SJSA1 (cell line): ENCODE results near the gene TBCD. TPM values are rescaled to one million over a fixed set of nuclear protein-coding genes. Genes with fewer than 3 reads are reported as not detected.

Experiments used
- DNase-seq, 2 experiments: peaks; one replicate each; pipeline ENCODE4 v3.0.0-alpha.2; 2015 to 2020; ENCODE audit warnings: low spot score in 2 of 2, low read depth in 1 of 2
- H3K27ac ChIP-seq: fragments of 250-450 bp; sonication (Bioruptor Pico); 2 replicates; pipeline ENCODE4 v1.5.1; 2020; ENCODE audit warnings: mild to moderate bottlenecking, moderate library complexity
- H3K27me3 ChIP-seq: fragments of 250-450 bp; sonication (Bioruptor Pico); replicated peaks from 2 replicates; pipeline ENCODE4 v1.5.1; 2020; ENCODE audit warnings: mild to moderate bottlenecking, moderate library complexity
- H3K36me3 ChIP-seq: fragments of 250-450 bp; sonication (Bioruptor Pico); 2 replicates; pipeline ENCODE4 v1.5.1; 2020; ENCODE audit warnings: mild to moderate bottlenecking
- H3K4me1 ChIP-seq: fragments of 250-450 bp; sonication (Bioruptor Pico); replicated peaks from 2 replicates; pipeline ENCODE4 v1.6.1; 2021; ENCODE audit warnings: mild to moderate bottlenecking
- H3K4me3 ChIP-seq: fragments of 250-450 bp; sonication (Bioruptor Pico); 2 replicates; pipeline ENCODE4 v1.5.1; 2020; ENCODE audit warnings: mild to moderate bottlenecking
- H3K9me3 ChIP-seq: fragments of 250-450 bp; sonication (Bioruptor Pico); replicated peaks from 2 replicates; pipeline ENCODE4 v1.5.1; 2020; ENCODE audit warnings: mild to moderate bottlenecking
- total RNA-seq: library from RNA; depleted of rRNA; stranded (reverse); fragments of >200 nt; shearing (Covaris generic); gene quantifications from 2 replicates; pipeline ENCODE4 v1.2.3, GENCODE V29; 2014

TBCD gene
- total RNA-seq, 1 experiment from 2014 or later = 39.4 TPM

- Histone ChIP-seq H3K27me3 (no peaks in the 10 kb centered on the region), H3K36me3 (peaks cover 20% of the 10 kb centered on the region; the same call in 1 of the 2 replicates), H3K27ac (no peak overlapping the region), H3K4me3 (no peak overlapping the region), H3K4me1 (no peaks in the 10 kb centered on the region), H3K9me3 (0 out of 2 replicates have a peak, but pooled peaks cover 2% of the 10 kb centered on the region)
- DNase-seq = no peak
Measured at GRCh38 chr17:82836823-82837357, 85.0 kb downstream of the TBCD start.

GRCh38 chr17:82837586-82838320 lies 85.9 kb downstream of the TBCD start:
- DNase-seq = no peak
- Histone ChIP-seq H3K4me3 (no peak overlapping the region), H3K36me3 (peaks cover 12% of the 10 kb centered on the region; the same call in 1 of the 2 replicates), H3K4me1 (no peaks in the 10 kb centered on the region), H3K9me3 (0 out of 2 replicates have a peak, but pooled peaks cover 2% of the 10 kb centered on the region), H3K27ac (no peak overlapping the region), H3K27me3 (no peaks in the 10 kb centered on the region)

GRCh38 chr17:82838386-82839063 lies 86.7 kb downstream of the TBCD start:
- Histone ChIP-seq H3K4me3 (no peak overlapping the region), H3K27ac (no peak overlapping the region), H3K4me1 (no peaks in the 10 kb centered on the region), H3K36me3 (peaks cover 6% of the 10 kb centered on the region; the same call in 1 of the 2 replicates), H3K9me3 (0 out of 2 replicates have a peak, but pooled peaks cover 2% of the 10 kb centered on the region), H3K27me3 (no peaks in the 10 kb centered on the region)
- DNase-seq = no peak

GRCh38 chr17:82839617-82840292 lies 87.9 kb downstream of the TBCD start, which contains the start of gene ZNF750:
Gene ZNF750, minus strand, starts transcription at chr17:82840022. Its CDS starts 7,568 bp downstream, at chr17:82832454.
- H3K27ac ChIP-seq = no peak within 1 kb of the TSS
- no peak within 1 kb of the TSS for H3K4me3 ChIP-seq
- DNase-seq = no peak
- no peaks in the 10 kb centered on the region for H3K27me3 ChIP-seq
- no peaks in the 10 kb centered on the region for H3K4me1 ChIP-seq
- H3K9me3 ChIP-seq = 0 out of 2 replicates have a peak, but pooled peaks cover 2% of the 10 kb centered on the region
- H3K36me3 ChIP-seq = peaks cover 6% of the 10 kb centered on the region; the same call in 1 of the 2 replicates

- H3K27me3 ChIP-seq = no peaks in the 10 kb centered on the region
- H3K9me3 ChIP-seq = 0 out of 2 replicates have a peak, but pooled peaks cover 2% of the 10 kb centered on the region
- H3K36me3 ChIP-seq = peaks cover 6% of the 10 kb centered on the region; the same call in 1 of the 2 replicates
- no peak overlapping the region for H3K27ac ChIP-seq
- no peak overlapping the region for H3K4me3 ChIP-seq
- DNase-seq = no peak
- H3K4me1 ChIP-seq = no peaks in the 10 kb centered on the region
Measured at GRCh38 chr17:82840431-82840831, 88.6 kb downstream of the TBCD start.

- no peak for DNase-seq
- Histone ChIP-seq H3K4me3 (no peak overlapping the region), H3K27ac (no peak overlapping the region), H3K4me1 (no peaks in the 10 kb centered on the region), H3K36me3 (peaks cover 12% of the 10 kb centered on the region), H3K9me3 (no peaks in the 10 kb centered on the region), H3K27me3 (no peaks in the 10 kb centered on the region)
Measured at GRCh38 chr17:82841921-82842596, 90.2 kb downstream of the TBCD start.

DNA sequence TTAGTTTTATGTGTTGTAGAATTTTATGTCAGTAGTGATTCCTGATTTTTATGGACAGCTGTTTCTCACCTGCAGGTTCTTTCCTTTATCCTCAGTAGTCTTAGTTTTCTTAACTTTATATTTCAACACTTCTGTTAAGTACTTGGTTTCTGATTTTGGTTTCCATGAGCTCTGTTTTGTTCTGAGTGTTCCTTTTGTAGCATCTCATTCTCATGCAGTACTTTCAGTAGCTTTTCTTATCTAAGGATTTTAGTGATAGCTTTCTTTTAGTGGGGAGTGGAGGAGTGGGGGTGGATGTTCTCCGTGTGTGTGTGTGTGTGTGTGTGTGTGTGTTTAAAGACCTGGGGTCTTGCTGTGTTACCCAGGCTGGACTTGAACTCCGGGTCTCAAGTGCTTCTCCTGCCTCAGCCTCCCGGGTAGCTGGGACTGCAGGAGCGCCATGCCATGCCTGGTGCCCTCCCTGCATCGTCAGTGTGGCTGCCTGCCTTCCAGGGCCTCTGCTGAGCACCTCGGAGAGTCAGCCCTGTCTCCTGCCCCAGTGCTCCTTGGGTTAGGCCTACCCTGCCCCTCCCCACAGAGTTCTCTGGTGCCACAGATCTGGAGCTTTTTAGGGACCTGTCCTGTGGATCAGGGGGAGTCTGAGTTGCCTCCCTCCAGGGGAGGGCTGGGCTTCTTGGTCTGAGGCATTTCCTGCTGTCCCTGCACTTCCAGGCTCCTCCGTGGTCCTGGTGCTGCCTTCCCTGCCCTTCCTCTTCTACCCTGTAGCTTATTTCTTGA lies 92.2 kb downstream of the TBCD start:
- DNase-seq = no peak
- Histone ChIP-seq H3K9me3 (no peaks in the 10 kb centered on the region), H3K27ac (no peak overlapping the region)

GRCh38 chr17:82844796-82845162 lies 92.9 kb downstream of the TBCD start:
- Histone ChIP-seq H3K4me3 (no peak overlapping the region), H3K9me3 (no peaks in the 10 kb centered on the region), H3K27me3 (no peaks in the 10 kb centered on the region), H3K4me1 (peaks cover 7% of the 10 kb centered on the region), H3K27ac (no peak overlapping the region), H3K36me3 (peaks cover 12% of the 10 kb centered on the region)
- no peak for DNase-seq

More for the DNA sequence above, 92.2 kb downstream of the TBCD start:
- Histone ChIP-seq H3K36me3 (peaks cover 12% of the 10 kb centered on the region), H3K4me1 (peaks cover 7% of the 10 kb centered on the region), H3K27me3 (no peaks in the 10 kb centered on the region), H3K4me3 (no peak overlapping the region)

- H3K36me3 ChIP-seq = peaks cover 12% of the 10 kb centered on the region
- H3K4me3 ChIP-seq = no peak overlapping the region
- no peak overlapping the region for H3K27ac ChIP-seq
- no peaks in the 10 kb centered on the region for H3K27me3 ChIP-seq
- DNase-seq = no peak
- H3K9me3 ChIP-seq = no peaks in the 10 kb centered on the region
- H3K4me1 ChIP-seq = peaks cover 7% of the 10 kb centered on the region
Measured at GRCh38 chr17:82845163-82845807, 93.4 kb downstream of the TBCD start.

GRCh38 chr17:82846061-82846691 lies 94.3 kb downstream of the TBCD start:
- Histone ChIP-seq H3K36me3 (peaks cover 16% of the 10 kb centered on the region), H3K27ac (no peak overlapping the region), H3K27me3 (0 out of 2 replicates have a peak, but pooled peaks cover 3% of the 10 kb centered on the region), H3K4me3 (no peak overlapping the region), H3K9me3 (no peaks in the 10 kb centered on the region), H3K4me1 (peaks cover 10% of the 10 kb centered on the region)
- DNase-seq = no peak

DNA sequence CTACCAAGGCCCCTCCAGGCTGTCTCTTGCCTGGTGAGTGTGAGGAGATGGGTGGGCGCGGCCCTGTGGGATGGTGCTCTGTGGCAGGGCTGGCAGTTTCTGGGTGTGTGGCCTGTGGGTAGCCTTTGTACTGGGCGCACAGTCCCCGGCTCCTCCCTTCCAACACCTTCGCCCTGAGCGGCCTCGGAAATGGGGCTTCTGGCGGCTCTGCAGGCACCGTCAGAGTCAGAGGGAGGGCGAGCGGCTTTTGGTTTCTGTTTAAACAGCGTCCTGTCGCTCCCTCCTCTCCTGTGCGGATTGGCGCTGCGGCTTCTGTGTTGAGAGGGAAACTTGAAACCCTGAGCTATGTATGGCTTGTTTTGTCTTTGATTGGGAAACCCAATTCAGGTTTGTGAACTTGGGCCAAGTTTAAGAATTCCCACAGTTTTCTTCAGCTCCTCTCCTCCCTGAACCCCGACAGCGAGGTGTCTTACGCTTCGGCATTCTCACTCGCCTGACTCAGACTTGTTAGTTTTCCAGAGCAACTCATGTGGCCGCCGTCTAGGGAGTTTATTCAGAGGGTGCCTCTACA lies 96.2 kb downstream of the TBCD start:
- H3K27me3 ChIP-seq = 0 out of 2 replicates have a peak, but pooled peaks cover 3% of the 10 kb centered on the region
- peak; percentile 84 to 85 for DNase-seq
- H3K36me3 ChIP-seq = peaks cover 16% of the 10 kb centered on the region
- no peaks in the 10 kb centered on the region for H3K9me3 ChIP-seq
- H3K27ac ChIP-seq = peak overlapping the region; percentile 41
- H3K4me1 ChIP-seq = peaks cover 10% of the 10 kb centered on the region
- H3K4me3 ChIP-seq = peak overlapping the region; percentile 36
